HepG2 (cell line): ENCODE measurements around the gene ZNF763. TPM values are rescaled to one million over a fixed set of nuclear protein-coding genes. Genes with fewer than 3 reads are reported as not detected.

ENCODE experiments used
- ATAC-seq: fragments of 200-7000 bp; cut with Tn5 transposase; 3 replicates; pipeline ENCODE4 v1.9.1; 2020; ENCODE audit warnings: mild to moderate bottlenecking, moderate library complexity
- BruUV-seq: library from RNA; stranded (reverse); fragments of 400-500 nt; replicated peaks from 2 replicates; lab custom pipeline; 2021; lab: Mats Ljungman, UMichigan
- CTCF ChIA-PET: fragments of 300-600 bp; formaldehyde crosslinking; extraction: SDS; loops from one replicate; lab custom pipeline; 2021; ENCODE audit warnings: low total read pairs, inconsistent platforms, low intra/inter-chr PET ratio; lab: Yijun Ruan, JAX
- POLR2A ChIA-PET: fragments of 350-600 bp; sonication (Branson Sonifier 250); formaldehyde crosslinking; loops from one replicate; lab custom pipeline; 2020; ENCODE audit warnings: antibody characterized with exemption, inconsistent platforms; lab: Yijun Ruan, JAX
- DNase-seq: peaks from one replicate; pipeline ENCODE4 v3.0.0-alpha.2; 2015; ENCODE audit warnings: low spot score
- FAIRE-seq: peaks from 3 replicates; lab custom pipeline; 2011; peaks lifted over from hg19 to GRCh38; lab: Jason Lieb, UNC
- H2AFZ ChIP-seq: one replicate; pipeline ENCODE4 v1.6.1; 2011; ENCODE audit warnings: low read length, inconsistent platforms
- H3K27ac ChIP-seq: fragments of 300-600 bp; 3 replicates; pipeline ENCODE4 v1.8.0; 2011; ENCODE audit warnings: mixed run types, mild to moderate bottlenecking, mixed read lengths, low read length, inconsistent platforms; ENCODE audit not compliant: insufficient read depth; ENCODE audit errors: extremely low read length
- H3K27me3 ChIP-seq, 2 experiments: fragments of 200-600 bp in 1 of 2; 2 replicates in 1 of 2; 3 replicates in 1 of 2; pipeline versions ENCODE4 v1.6.0 to v1.8.0; 2011; ENCODE audit warnings: low read length in 2 of 2, mild to moderate bottlenecking in 2 of 2, moderate library complexity in 2 of 2, inconsistent platforms in 1 of 2; ENCODE audit not compliant: insufficient read depth in 2 of 2, control insufficient read depth in 1 of 2
- H3K36me3 ChIP-seq, 2 experiments: fragments of 200-600 bp in 1 of 2; replicated peaks in 1 of 2; 2 replicates in 1 of 2; 3 replicates in 1 of 2; pipeline versions ENCODE4 v1.5.1 to v1.8.0; 2011; ENCODE audit warnings: low read length in 2 of 2, inconsistent platforms in 1 of 2; ENCODE audit not compliant: insufficient read depth in 2 of 2, control insufficient read depth in 1 of 2
- H3K4me1 ChIP-seq: 2 replicates; pipeline ENCODE4 v1.5.1; 2012; ENCODE audit warnings: low read length, inconsistent platforms; ENCODE audit not compliant: insufficient read depth
- H3K4me2 ChIP-seq: 2 replicates; pipeline ENCODE4 v1.6.0; 2011; ENCODE audit warnings: low read depth, low read length, inconsistent platforms
- H3K4me3 ChIP-seq, 3 experiments: fragments of 200-600 bp in 1 of 3; sonication (generic), shearing (Covaris generic) in 1 of 3; replicated peaks in 1 of 3; 2 replicates each; pipeline ENCODE4 v1.5.1; 2011 to 2016; ENCODE audit warnings: low read length in 3 of 3, inconsistent platforms in 2 of 3, low read depth in 2 of 3, mild to moderate bottlenecking in 2 of 3, control low read depth in 1 of 3, mixed read lengths in 1 of 3; ENCODE audit not compliant: insufficient read depth in 1 of 3
- H3K79me2 ChIP-seq: one replicate; pipeline ENCODE4 v1.6.1; 2011; ENCODE audit warnings: low read length, inconsistent platforms; ENCODE audit not compliant: insufficient read depth
- H3K9ac ChIP-seq: 2 replicates; pipeline ENCODE4 v1.6.0; 2011; ENCODE audit warnings: mild to moderate bottlenecking, low read depth, low read length, inconsistent platforms; ENCODE audit not compliant: insufficient read depth
- H3K9me3 ChIP-seq: 2 replicates; pipeline ENCODE4 v1.5.1; 2012; ENCODE audit warnings: mild to moderate bottlenecking, low read length
- H4K20me1 ChIP-seq: 2 replicates; pipeline ENCODE4 v1.6.0; 2011; ENCODE audit warnings: inconsistent platforms, mild to moderate bottlenecking, low read length, moderate library complexity; ENCODE audit not compliant: insufficient read depth
- BORCS8-MEF2B ChIP-seq: sonication (generic); formaldehyde crosslinking; IDR thresholded peaks from 2 replicates; pipeline ENCODE4 v1.8.0; 2022; ENCODE audit warnings: mild to moderate bottlenecking, missing genetic modification reagents
- GATAD2A ChIP-seq: IDR thresholded peaks from 2 replicates; pipeline ENCODE4 v1.6.1; 2016
- MXD4 ChIP-seq: IDR thresholded peaks from 2 replicates; pipeline ENCODE4 v1.6.1; 2016; ENCODE audit warnings: mild to moderate bottlenecking, missing biosample characterization, missing genetic modification reagents
- STAT5B ChIP-seq: sonication (generic); formaldehyde crosslinking; IDR thresholded peaks from 2 replicates; pipeline ENCODE4 v1.4.0; 2020; ENCODE audit warnings: missing genetic modification reagents
- THRA ChIP-seq: sonication (generic); formaldehyde crosslinking; IDR thresholded peaks from 2 replicates; pipeline ENCODE4 v1.4.0; 2020; ENCODE audit warnings: missing genetic modification reagents, borderline replicate concordance
- ZNF124 ChIP-seq: sonication (generic); formaldehyde crosslinking; IDR thresholded peaks from 2 replicates; pipeline ENCODE4 v1.4.0; 2020; ENCODE audit warnings: missing genetic modification reagents
- WGBS: methylation state at CpG from one replicate; pipeline ENCODE4 v1.1.6; 2017; ENCODE audit warnings: low lambda C conversion rate; 5-methylcytosine and 5-hydroxymethylcytosine counted together
- in situ Hi-C: cut with HindIII; loops from 2 replicates; pipeline ENCODE4 v1.10.0; 2017; ENCODE audit warnings: low pct_unique_long_range_greater_than_20kb; ENCODE audit not compliant: extremely low pct_ligation_motif_present
- intact Hi-C: fragments of 100-400 bp; cut with micrococcal nuclease; formaldehyde crosslinking; loops from one replicate; pipeline ENCODE4 v1.10.0; 2022; ENCODE audit not compliant: unreplicated experiment
- polyA plus RNA-seq, 8 experiments: library from polyadenylated mRNA; depleted of rRNA in 3 of 8; stranded (reverse) in 7 of 8; unstranded in 1 of 8; fragments of >200 nt; fragmentation: Illumina TruSeq in 4 of 8; extraction: Trizol in 4 of 8; gene quantifications; 2 replicates each; pipeline versions ENCODE4 v1.2.1 to v1.2.3, GENCODE V29; 2011 to 2016; ENCODE audit warnings: low read depth in 4 of 8, missing spikeins in 1 of 8, mixed read lengths in 1 of 8; ENCODE audit not compliant: insufficient read depth in 1 of 8
- total RNA-seq, 5 experiments: library from RNA; depleted of rRNA; stranded (reverse); fragments of >200 nt; fragmentation: Illumina TruSeq; extraction: Trizol; gene quantifications; 2 replicates each; pipeline ENCODE4 v1.2.3, GENCODE V29; 2016; ENCODE audit warnings: low read depth in 1 of 5
- TF ChIP-seq, protein P1 (sequence below): sonication (generic); formaldehyde crosslinking; conservative IDR thresholded peaks from 2 replicates; pipeline ENCODE4 v1.4.0; 2020; ENCODE audit warnings: mild to moderate bottlenecking, missing genetic modification reagents, moderate library complexity

Gene ZNF763
- total and polyA plus RNA-seq, 2 of the 13 experiments (the other 11 are each of a cell fraction or from before 2014, with no cell fraction given) = 0.08 to 0.42 TPM

DNA sequence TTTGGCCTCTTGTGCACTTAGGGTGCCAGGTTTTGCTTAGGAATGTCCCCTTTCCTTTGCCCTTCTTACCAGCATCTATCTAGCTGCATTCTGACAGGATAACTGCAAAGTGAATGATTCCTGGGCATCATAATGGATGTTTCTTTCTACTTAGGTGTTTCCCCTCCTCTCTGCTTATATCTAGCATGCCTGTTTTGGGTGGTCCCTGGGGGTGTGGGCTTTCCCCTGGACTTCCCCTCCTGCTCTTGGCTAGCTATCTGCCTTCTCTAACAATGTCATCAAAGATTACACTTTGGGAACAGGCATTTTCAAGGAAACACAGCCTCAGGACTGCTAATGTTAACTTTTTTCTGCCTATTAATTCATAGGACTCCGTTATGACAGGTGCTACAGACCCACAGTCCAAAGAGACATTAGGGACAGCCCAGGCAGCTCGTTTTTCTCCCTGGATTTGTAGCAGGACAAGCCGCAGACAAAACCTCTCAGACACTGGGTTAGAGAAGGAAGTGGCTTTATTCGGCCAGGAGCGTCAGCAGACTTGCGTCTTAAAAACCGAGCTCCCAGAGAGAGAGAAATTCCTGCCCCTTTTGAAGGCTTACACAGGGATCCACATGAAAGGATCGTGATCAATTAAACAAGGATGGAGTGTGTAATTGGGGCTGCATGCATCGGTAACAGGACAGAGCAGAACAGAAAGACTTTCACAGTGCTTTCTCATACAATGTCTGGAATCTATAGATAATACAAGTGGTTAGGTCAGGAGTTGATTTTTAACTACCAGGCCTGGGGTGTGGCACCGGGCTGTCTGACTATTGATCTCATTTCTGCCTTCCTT is 22.6 kb upstream of the ZNF763 start:
- CTCF ChIA-PET = no interaction called here

More for the DNA sequence above, 22.6 kb upstream of the ZNF763 start:
- Histone ChIP-seq H3K9me3 (peaks cover 21% of the 10 kb centered on the region), H3K9ac (no peak overlapping the region), H3K27me3 (no peaks in the 10 kb centered on the region), H3K79me2 (peaks cover 30% of the 10 kb centered on the region), H3K4me1 (no peaks in the 10 kb centered on the region), H3K36me3 (peaks cover 3 to 36% of the 10 kb centered on the region in 2 experiments; a peak in 4 of 5 replicates), H2AFZ (no peak overlapping the region), H3K27ac (no peak overlapping the region), H3K4me2 (no peak overlapping the region), H4K20me1 (no peaks in the 10 kb centered on the region; the same call in 1 of the 2 replicates), H3K4me3 (no peak overlapping the region)
- POLR2A ChIA-PET = no interaction called here
- TF ChIP-seq THRA (CRISPR knock-in tag) = no peak
- TF ChIP-seq, protein P1, sequence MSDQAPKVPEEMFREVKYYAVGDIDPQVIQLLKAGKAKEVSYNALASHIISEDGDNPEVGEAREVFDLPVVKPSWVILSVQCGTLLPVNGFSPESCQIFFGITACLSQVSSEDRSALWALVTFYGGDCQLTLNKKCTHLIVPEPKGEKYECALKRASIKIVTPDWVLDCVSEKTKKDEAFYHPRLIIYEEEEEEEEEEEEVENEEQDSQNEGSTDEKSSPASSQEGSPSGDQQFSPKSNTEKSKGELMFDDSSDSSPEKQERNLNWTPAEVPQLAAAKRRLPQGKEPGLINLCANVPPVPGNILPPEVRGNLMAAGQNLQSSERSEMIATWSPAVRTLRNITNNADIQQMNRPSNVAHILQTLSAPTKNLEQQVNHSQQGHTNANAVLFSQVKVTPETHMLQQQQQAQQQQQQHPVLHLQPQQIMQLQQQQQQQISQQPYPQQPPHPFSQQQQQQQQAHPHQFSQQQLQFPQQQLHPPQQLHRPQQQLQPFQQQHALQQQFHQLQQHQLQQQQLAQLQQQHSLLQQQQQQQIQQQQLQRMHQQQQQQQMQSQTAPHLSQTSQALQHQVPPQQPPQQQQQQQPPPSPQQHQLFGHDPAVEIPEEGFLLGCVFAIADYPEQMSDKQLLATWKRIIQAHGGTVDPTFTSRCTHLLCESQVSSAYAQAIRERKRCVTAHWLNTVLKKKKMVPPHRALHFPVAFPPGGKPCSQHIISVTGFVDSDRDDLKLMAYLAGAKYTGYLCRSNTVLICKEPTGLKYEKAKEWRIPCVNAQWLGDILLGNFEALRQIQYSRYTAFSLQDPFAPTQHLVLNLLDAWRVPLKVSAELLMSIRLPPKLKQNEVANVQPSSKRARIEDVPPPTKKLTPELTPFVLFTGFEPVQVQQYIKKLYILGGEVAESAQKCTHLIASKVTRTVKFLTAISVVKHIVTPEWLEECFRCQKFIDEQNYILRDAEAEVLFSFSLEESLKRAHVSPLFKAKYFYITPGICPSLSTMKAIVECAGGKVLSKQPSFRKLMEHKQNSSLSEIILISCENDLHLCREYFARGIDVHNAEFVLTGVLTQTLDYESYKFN = no peak
- TF ChIP-seq MXD4 = no peak
- TF ChIP-seq ZNF124 (CRISPR knock-in tag) = peak; percentile 99
- no peak for TF ChIP-seq BORCS8-MEF2B
- no peak for TF ChIP-seq GATAD2A
- no peak for TF ChIP-seq STAT5B
- ATAC-seq (no peak), DNase-seq (no peak), FAIRE-seq (no peak)
- in situ Hi-C loops = no loop called here
- intact Hi-C loops = no loop called here
- BruUV-seq = no TSS peak
- WGBS = 97% methylated on average over 10 of the region's 10 CpGs
